GM12864 (cell line): ENCODE data around the gene BPI.

Source experiments
- DNase-seq: peaks from one replicate; pipeline ENCODE4 v3.0.0-alpha.2; 2011; ENCODE audit warnings: low read depth
- H3K4me3 ChIP-seq: 2 replicates; pipeline ENCODE4 v1.5.1; 2011; ENCODE audit warnings: mild to moderate bottlenecking, low read depth, low read length, control low read depth
- TF ChIP-seq, protein P1 (sequence below): IDR thresholded peaks from 2 replicates; pipeline ENCODE4 v1.5.1; 2011; ENCODE audit warnings: low read depth, mild to moderate bottlenecking, moderate library complexity, low read length, control low read depth, inconsistent platforms; ENCODE audit errors: missing control alignments

BPI gene

DNA sequence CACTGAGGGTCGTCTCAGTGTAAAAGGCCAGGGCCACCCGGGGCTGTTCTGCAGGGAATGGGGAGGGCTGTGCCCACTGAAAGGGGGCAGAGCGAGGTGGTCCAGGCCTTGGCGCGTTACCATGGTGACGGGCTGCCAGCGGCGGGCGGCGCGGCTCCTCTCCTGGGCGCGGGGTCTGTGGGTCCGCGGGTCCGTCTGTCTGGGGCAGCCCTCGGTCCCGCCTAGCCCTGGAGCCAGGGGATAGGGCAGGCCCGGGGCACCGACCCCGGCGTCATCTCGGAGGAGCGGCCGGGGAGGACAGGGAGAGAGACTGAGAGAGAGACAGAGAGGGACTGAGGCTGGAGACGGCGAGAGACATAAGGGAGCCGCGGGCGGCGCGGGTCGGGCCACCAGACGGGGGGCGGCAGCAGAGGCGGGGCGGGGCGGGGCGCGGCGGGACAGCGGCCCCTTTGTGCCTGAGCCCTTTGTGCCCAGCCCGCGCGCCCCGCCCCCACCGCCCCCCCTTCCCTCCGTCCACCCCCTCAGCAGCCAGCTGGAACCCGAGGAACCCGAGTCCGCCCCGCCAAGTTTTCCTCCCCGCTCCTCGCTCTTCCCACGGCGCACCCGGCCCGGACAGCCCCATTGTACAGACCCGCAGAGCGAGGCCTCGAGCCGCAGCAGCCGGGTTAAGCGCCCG lies 43.4 kb upstream of the BPI start, which contains the start of gene KIAA1755:
Gene KIAA1755, minus strand, starts transcription at position 358 of the 676 bp plus-strand sequence. Its CDS starts 235 bp downstream, at position 123.
- H3K4me3 ChIP-seq = no peak within 1 kb of the TSS
- no peak for DNase-seq
- TF ChIP-seq, protein P1, sequence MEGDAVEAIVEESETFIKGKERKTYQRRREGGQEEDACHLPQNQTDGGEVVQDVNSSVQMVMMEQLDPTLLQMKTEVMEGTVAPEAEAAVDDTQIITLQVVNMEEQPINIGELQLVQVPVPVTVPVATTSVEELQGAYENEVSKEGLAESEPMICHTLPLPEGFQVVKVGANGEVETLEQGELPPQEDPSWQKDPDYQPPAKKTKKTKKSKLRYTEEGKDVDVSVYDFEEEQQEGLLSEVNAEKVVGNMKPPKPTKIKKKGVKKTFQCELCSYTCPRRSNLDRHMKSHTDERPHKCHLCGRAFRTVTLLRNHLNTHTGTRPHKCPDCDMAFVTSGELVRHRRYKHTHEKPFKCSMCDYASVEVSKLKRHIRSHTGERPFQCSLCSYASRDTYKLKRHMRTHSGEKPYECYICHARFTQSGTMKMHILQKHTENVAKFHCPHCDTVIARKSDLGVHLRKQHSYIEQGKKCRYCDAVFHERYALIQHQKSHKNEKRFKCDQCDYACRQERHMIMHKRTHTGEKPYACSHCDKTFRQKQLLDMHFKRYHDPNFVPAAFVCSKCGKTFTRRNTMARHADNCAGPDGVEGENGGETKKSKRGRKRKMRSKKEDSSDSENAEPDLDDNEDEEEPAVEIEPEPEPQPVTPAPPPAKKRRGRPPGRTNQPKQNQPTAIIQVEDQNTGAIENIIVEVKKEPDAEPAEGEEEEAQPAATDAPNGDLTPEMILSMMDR = no peak

DNA sequence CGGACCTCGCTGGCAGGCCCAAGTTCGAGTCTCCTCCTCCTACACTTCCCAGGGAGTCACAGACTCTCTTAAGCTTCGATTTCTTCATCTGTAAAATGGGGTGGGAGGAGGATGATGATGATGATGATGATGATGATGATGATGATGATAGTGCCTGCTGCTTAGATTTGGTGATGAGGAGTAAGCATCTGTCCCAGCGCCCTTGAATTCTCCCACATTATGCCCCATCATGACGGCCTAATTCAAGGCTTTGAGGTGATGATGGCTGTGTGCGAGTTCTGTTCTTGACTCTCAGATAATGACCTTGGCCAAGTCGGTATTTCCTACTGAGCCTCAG lies 42.9 kb upstream of the BPI start:
- TF ChIP-seq, protein P1 = no peak
- no peak for DNase-seq
- no peak overlapping the region for H3K4me3 ChIP-seq

DNA sequence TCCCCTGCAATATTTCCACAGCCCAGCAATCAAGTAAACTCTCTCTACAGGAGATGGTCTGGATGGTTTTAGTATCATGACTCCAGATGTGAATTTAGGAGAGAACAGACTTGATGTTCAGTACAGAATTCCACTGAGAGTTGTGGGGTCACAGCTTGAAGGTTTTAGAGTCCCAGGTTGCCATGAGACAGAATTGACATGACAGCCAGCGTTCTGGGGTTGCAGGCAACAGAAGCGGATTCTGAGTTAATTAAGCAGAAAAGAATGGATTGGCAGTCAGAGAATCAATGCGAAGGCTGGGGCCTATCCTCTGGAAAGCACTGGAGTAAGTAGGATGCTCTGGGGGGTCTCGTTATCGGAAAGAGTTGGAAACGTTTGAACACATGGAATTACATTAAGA lies 41.0 kb upstream of the BPI start:
- TF ChIP-seq, protein P1 = no peak
- no peak for DNase-seq

DNA sequence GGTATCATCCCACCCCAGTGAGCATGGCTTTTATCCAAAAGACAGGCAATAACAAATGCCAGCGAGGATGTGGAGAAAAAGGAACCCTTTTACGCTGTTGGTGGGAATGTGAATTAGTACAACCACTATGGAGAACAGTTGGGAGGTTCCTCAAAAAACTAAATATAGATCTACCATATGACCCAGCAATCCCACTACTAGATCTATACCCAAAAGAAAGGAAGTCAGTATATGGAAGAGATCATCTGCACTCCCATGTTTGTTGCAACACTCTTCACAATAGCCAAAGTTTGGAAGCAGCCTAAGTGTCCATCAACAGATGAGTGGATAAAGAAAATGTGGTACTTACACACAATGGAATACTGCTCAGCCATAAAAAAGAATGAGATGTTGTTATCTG lies 37.5 kb upstream of the BPI start:
- TF ChIP-seq, protein P1 = no peak
- no peak overlapping the region for H3K4me3 ChIP-seq
- DNase-seq = no peak

More for the DNA sequence above, 41.0 kb upstream of the BPI start:
- no peak overlapping the region for H3K4me3 ChIP-seq

DNA sequence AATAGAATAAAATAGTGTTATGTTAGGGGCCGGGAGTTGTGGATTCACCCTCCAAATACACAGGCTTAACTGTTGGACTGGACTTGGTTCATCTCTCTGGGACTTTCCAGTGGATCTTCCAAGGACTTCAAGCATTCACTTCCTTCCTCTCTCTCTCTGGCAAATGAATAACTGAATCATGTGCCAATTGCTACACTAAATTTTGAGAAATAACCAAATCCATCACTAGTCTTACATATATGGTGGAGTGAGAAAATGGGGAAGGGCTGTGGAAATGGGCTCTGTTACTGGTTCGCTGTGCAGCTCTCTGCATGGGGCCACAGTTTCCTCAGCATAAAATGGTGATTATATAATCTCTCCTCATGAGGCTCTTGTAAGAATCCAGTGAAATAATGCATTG lies 36.7 kb upstream of the BPI start:
- no peak for DNase-seq
- TF ChIP-seq, protein P1 = no peak
- no peak overlapping the region for H3K4me3 ChIP-seq

DNA sequence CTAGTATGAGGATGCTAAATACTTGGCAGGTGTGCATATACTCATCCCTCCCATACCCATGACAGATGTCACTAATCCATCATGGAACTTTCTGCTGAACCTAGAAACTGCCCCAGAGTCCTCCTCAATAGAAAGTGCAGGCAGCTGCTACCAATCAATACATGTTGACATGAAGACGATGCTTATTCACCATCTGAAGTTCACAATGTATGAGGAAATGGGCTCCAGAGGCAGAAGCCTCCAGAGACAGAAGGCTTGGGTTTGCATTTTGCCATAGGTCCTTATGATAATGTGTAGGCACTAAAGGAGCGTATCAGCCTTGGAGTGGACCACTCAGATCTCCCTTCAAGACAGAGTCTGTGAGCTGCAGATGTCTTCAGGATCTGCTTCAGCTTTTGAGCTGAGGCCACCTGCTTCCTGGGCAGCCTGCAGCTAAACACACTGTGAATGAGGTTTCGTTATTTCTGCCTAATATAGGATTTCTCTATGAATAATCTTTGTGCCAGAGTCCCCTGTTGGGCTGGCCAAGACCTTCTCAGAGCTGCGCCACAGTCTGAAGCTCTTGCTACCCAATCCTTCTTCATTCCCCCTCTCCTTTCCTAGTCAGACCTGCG lies 35.9 kb upstream of the BPI start:
- TF ChIP-seq, protein P1 = no peak
- H3K4me3 ChIP-seq = no peak overlapping the region
- DNase-seq = no peak

DNA sequence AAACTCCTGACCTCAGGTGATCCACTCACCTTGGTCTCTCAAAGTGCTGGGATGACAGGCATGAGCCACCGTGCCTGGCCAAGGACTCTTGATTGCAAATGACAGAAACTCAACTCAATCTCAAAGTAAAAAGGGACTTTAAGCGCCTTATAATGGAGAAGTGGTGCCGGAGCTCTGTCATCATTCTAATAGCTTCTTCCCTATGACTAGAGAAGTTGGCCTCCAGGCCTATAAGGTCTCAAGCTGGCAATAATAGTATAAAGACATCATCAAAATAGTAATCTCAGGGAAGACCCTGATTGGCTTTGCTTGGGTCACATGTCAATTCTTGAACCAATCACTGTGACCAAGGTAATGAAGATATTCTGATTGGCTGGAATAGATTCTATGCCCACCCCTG lies 34.9 kb upstream of the BPI start:
- no peak for DNase-seq
- TF ChIP-seq, protein P1 = no peak
- H3K4me3 ChIP-seq = no peak overlapping the region
